BE2C (cell line): ENCODE data around the gene CELA1.

Source experiments
- DNase-seq: peaks from one replicate; pipeline ENCODE4 v3.0.0-alpha.2; 2020
- H3K27me3 ChIP-seq: fragments of 250-450 bp; sonication (Bioruptor Pico); 2 replicates; pipeline ENCODE4 v1.5.1; 2020; ENCODE audit warnings: mild to moderate bottlenecking
- H3K36me3 ChIP-seq: fragments of 250-450 bp; sonication (Bioruptor Pico); 2 replicates; pipeline ENCODE4 v1.5.1; 2020; ENCODE audit warnings: mild to moderate bottlenecking
- H3K4me1 ChIP-seq: fragments of 250-450 bp; sonication (Bioruptor Pico); 2 replicates; pipeline ENCODE4 v1.5.1; 2020
- H3K4me3 ChIP-seq: 2 replicates; pipeline ENCODE4 v1.5.1; 2011; ENCODE audit warnings: low read depth, low read length
- H3K9me3 ChIP-seq: fragments of 250-450 bp; sonication (Bioruptor Pico); 2 replicates; pipeline ENCODE4 v1.5.1; 2020
- CTCF ChIP-seq: IDR thresholded peaks from 2 replicates; pipeline ENCODE4 v1.5.1; 2012; ENCODE audit warnings: mild to moderate bottlenecking, low read depth, low read length

The CELA1 gene

GRCh38 chr12:51324953-51325352 is 21.5 kb downstream of the CELA1 start:
- Histone ChIP-seq H3K4me1 (no peaks in the 10 kb centered on the region; the same call in 1 of the 2 replicates), H3K27me3 (no peaks in the 10 kb centered on the region), H3K9me3 (no peaks in the 10 kb centered on the region; the same call in 1 of the 2 replicates), H3K4me3 (no peak overlapping the region), H3K36me3 (no peaks in the 10 kb centered on the region)
- DNase-seq = no peak
- TF ChIP-seq CTCF = no peak

- H3K4me1 ChIP-seq = no peaks in the 10 kb centered on the region; the same call in 1 of the 2 replicates
- H3K4me3 ChIP-seq = no peak within 1 kb of the TSS
- no peak for DNase-seq
- no peak for TF ChIP-seq CTCF
- no peaks in the 10 kb centered on the region for H3K36me3 ChIP-seq
- H3K9me3 ChIP-seq = no peaks in the 10 kb centered on the region; the same call in 1 of the 2 replicates
- no peaks in the 10 kb centered on the region for H3K27me3 ChIP-seq
Measured at GRCh38 chr12:51323966-51324895, 22.2 kb downstream of the CELA1 start, which contains the start of gene BIN2. TSS of gene BIN2 (minus strand) at chr12:51324174. CDS start at chr12:51324102, 72 bp downstream.

GRCh38 chr12:51323317-51323960 is 23.0 kb downstream of the CELA1 start:
- Histone ChIP-seq H3K27me3 (no peaks in the 10 kb centered on the region), H3K9me3 (no peaks in the 10 kb centered on the region; the same call in 1 of the 2 replicates), H3K4me3 (no peak overlapping the region), H3K36me3 (no peaks in the 10 kb centered on the region), H3K4me1 (no peaks in the 10 kb centered on the region; the same call in 1 of the 2 replicates)
- no peak for TF ChIP-seq CTCF
- DNase-seq = no peak

- Histone ChIP-seq H3K4me1 (no peaks in the 10 kb centered on the region; the same call in 1 of the 2 replicates), H3K36me3 (no peaks in the 10 kb centered on the region), H3K9me3 (no peaks in the 10 kb centered on the region; the same call in 1 of the 2 replicates), H3K27me3 (no peaks in the 10 kb centered on the region), H3K4me3 (no peak overlapping the region)
- no peak for TF ChIP-seq CTCF
- no peak for DNase-seq
Measured at GRCh38 chr12:51322452-51322851, 24.0 kb downstream of the CELA1 start.

- Histone ChIP-seq H3K27me3 (no peaks in the 10 kb centered on the region), H3K36me3 (no peaks in the 10 kb centered on the region), H3K9me3 (no peaks in the 10 kb centered on the region; the same call in 1 of the 2 replicates), H3K4me1 (no peaks in the 10 kb centered on the region; the same call in 1 of the 2 replicates), H3K4me3 (no peak overlapping the region)
- TF ChIP-seq CTCF = no peak
- DNase-seq = no peak
Measured at GRCh38 chr12:51321882-51322281, 24.6 kb downstream of the CELA1 start.
